ENCODE results near the gene CENPE. TPM values are rescaled to one million over a fixed set of nuclear protein-coding genes. Genes with fewer than 3 reads are reported as not detected.
A peak's percentile ranks its signal among the peaks of the same experiment; 100 is the strongest.

The CENPE gene
- total RNA-seq, 8 experiments from 2014 or later: 2.0 to 20.3 (median 2.9) TPM

DNA sequence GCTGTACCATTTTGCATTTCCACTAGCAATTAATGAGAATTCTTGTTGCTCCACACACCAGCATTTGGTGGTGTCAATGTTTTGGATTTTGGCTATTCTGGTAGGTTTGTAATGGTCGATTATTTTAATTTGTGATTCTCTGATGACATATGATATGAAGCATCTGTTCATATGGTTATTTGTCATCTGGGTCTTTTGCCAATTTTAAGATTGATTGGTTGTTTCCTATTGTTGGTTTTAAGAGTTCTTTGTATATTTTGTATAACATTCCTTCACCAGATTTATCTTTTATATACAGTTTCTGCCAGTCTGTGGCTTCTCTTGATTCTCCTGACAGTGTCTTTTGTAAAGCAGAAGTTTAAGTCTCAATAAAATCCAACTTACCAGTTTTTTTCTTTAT is 80.0 kb downstream of the CENPE start:
- in situ Hi-C loops (cut with MboI; ENCODE audit: low pct_unique_long_range_greater_than_20kb in 2 of 9, low sequenced_read_pairs in 9 of 9, unreplicated experiment in 9 of 9): no loop called here
- Histone ChIP-seq H3K27ac (no peak overlapping the region), H3K4me1 (replicated peaks in 1 of 2) (no peaks in the 10 kb centered on the region), H3K4me3 (no peak overlapping the region)
- WGBS, 10 experiments: 33 to 100% (median 83%) methylated on average over 1 of the region's 1 CpG; no CpG with 5 or more reads in 3 of the 10 experiments
- ATAC-seq (replicated peaks in 6 of 8): no peak

DNA sequence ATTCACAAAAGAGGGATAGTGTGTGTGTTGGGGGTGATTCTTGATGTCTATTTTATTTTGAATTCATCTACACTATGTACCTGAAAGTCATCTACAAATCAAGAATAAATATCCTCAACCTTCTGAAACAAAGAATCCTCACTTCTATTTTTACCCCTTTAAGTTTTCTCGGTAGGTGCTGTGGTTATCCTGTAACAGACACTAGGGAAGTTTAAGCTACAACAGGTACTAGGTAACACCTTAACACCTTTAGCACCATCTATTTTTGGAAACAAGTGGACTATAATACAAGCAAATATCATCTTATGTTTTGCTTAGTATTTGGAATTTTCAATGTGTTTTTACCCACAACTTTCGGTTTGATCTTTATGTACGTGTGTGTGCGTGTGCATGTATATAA is 86.5 kb downstream of the CENPE start:
- 72 to 100% (median 97%) methylated on average over 2 to 4 of the region's 4 CpGs for WGBS, 10 experiments
- no peak for ATAC-seq (replicated peaks in 6 of 8)

DNA sequence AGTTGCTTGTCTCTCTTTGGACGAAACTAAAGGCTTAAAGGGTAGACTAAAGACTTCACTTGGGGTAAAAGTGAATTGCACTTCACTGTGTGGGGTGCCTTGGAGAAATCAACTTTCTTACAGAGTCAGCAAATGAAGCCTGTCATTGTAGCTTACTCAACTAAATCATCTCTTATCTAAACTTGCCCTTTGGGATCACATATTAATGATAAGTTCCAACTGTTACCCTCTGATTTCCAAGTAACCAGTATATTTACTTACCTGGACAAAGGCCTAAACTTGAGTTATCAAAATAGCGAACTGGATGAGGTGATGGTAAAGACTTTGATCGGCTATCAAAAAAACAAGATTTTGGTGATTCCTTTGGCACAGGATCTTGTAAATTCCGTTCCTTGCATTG is 89.6 kb downstream of the CENPE start:
- H3K4me1 ChIP-seq (replicated peaks in 1 of 2): no peaks in the 10 kb centered on the region
- no peak overlapping the region for H3K27ac ChIP-seq
- in situ Hi-C loops (cut with MboI; ENCODE audit: low pct_unique_long_range_greater_than_20kb in 2 of 9, low sequenced_read_pairs in 9 of 9, unreplicated experiment in 9 of 9): no loop called here
- no peak overlapping the region for H3K4me3 ChIP-seq
- whole genome bisulfite sequencing, 10 experiments: 60 to 100% (median 90%) methylated on average over 1 to 4 of the region's 4 CpGs; no CpG with 5 or more reads in 1 of the 10 experiments
- ATAC-seq (replicated peaks in 6 of 8): no peak

More for the DNA sequence above, 86.5 kb downstream of the CENPE start:
- Histone ChIP-seq H3K27ac (no peak overlapping the region), H3K4me3 (no peak overlapping the region), H3K4me1 (replicated peaks in 1 of 2) (no peaks in the 10 kb centered on the region)
- in situ Hi-C loops (cut with MboI; ENCODE audit: low pct_unique_long_range_greater_than_20kb in 2 of 9, low sequenced_read_pairs in 9 of 9, unreplicated experiment in 9 of 9): no loop called here

DNA sequence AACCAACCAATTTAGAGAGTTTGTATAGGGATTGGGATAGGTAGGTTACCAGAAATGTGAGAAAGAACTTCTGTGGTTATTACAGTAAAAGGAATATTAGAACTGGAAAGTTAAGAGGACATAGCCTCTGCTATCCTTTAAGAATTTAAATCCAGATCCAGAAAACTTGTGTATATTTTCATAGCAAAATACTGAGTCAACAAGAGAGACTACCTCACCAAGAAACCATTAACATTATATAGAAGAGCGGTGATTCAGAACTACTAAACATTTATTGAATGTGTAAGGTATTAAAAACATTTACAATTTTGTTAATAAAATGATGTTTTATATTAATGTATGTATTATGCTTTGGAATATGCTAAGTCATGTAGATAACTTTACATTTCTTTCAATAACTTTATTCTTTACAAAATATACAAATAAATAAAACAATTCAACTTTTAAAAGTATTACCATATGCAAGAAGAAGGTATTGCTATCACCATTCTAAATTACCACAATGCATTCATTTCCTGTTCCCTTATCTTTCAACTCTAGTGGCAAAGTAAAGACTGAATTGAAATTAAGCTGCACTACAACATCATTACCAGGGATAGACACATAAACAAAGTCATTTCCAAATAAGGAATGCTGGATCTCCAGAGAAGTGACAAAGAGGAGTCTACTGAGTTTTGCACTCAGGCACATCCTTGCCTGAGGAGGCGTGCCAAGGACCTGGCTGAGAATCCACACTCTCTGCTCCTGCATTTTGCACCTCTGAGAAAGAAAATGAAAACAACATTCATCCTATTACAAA is 92.4 kb downstream of the CENPE start:
- in situ Hi-C loops (cut with MboI; ENCODE audit: low pct_unique_long_range_greater_than_20kb in 2 of 9, low sequenced_read_pairs in 9 of 9, unreplicated experiment in 9 of 9): no loop called here
- no peaks in the 10 kb centered on the region for H3K4me1 ChIP-seq (replicated peaks in 1 of 2)
- no peak overlapping the region for H3K27ac ChIP-seq
- ATAC-seq (replicated peaks in 6 of 8): peak in 2 of 8 experiments; percentile 22 to 34
- H3K4me3 ChIP-seq: no peak overlapping the region
- 53 to 100% (median 89%) methylated on average over 1 to 2 of the region's 2 CpGs; no CpG with 5 or more reads in 1 of the 10 experiments for WGBS, 10 experiments

DNA sequence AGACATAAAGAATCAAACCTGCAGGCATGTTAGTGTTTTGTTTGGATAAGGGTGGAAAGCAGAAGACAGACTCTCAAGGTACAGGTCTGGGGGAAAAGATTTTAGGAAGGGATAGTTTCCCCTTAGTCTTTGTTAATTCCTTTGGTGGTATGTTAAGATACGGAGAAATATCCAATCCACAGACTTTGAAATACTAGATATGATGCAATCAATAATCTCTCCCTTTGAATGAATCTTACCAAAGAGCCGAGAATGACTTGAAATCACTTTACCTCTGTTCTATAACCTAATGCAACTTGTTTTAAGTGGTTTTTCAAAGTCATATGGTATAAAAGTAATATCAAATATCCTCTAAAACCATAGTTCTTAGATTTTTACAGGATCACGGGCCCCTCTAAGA is 93.3 kb downstream of the CENPE start:
- Histone ChIP-seq H3K4me1 (replicated peaks in 1 of 2) (no peaks in the 10 kb centered on the region), H3K4me3 (no peak overlapping the region), H3K27ac (no peak overlapping the region)
- ATAC-seq (replicated peaks in 6 of 8): no peak
- 93 to 100% (median 96%) methylated on average over 1 to 3 of the region's 3 CpGs for WGBS, 10 experiments
- in situ Hi-C loops (cut with MboI; ENCODE audit: low pct_unique_long_range_greater_than_20kb in 2 of 9, low sequenced_read_pairs in 9 of 9, unreplicated experiment in 9 of 9): no loop called here

DNA sequence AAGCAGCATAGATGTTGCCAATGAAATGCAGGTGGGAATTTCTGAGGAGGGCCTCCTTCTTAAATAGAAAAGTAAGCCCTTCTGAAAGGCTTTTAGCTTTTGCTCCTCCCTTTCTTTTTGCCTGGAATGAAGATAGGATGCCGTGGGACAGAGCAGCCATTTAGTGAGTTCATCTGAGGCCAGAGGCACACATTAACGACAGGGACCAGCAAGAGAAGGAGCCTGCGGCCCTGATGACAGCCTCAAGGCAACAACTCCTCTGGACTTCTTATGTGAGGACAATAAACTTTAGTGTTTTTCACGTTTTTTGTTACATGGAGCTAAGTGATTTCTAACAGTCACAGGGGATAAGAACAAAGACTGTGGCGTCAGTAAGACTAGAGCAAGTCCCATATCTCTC is 97.5 kb downstream of the CENPE start:
- no peak for ATAC-seq (replicated peaks in 6 of 8)
- in situ Hi-C loops (cut with MboI; ENCODE audit: low pct_unique_long_range_greater_than_20kb in 2 of 9, low sequenced_read_pairs in 9 of 9, unreplicated experiment in 9 of 9): no loop called here
- Histone ChIP-seq H3K4me1 (replicated peaks in 1 of 2) (peaks cover 0 to 4% of the 10 kb centered on the region in 2 donors), H3K27ac (no peak overlapping the region), H3K4me3 (no peak overlapping the region)
- WGBS, 10 experiments: 29 to 75% (median 47%) methylated on average over 2 to 4 of the region's 5 CpGs

DNA sequence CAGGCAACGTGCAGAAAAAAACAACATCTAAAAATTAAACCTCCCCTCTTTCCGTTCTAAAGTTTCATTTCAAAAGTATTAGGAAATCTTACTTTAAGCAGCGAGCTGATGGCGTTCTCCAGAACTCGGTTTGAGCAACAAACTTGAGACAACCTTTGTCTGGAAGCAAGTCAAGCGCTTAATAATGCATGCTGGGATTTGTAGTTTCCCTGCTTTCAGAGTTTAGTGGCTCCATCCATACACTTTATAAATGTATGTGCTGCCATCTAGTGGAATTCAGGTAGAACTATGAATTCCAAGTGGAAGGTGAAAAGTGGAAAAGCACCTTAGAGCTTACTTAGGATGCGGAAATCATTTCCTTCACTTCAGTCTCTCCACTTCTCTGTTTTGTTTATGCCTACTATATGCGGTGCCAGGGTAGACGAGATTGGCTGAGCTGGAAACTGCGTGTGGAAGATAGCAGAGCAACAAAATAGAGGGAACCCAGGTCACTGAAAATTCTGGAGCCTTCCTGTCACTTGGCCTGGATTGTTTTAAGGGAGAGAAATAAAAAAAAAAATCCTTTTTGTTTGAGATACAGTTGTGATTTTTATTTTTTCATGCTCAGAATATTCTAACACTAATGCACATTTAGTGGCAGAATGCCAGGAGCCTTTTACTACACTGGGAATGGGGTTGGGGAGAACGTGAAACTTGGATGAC is 98.3 kb downstream of the CENPE start, which contains the start of gene BDH2:
BDH2 (minus strand) TSS at position 144 of the 702 bp plus-strand sequence. CDS start 3,580 bp downstream, outside the sequence.
- in situ Hi-C loops (cut with MboI; ENCODE audit: low pct_unique_long_range_greater_than_20kb in 2 of 9, low sequenced_read_pairs in 9 of 9, unreplicated experiment in 9 of 9): loop anchor here in 2 of 9 experiments (25.0 kb wide), 2 partner anchors 488 to 663 kb away; no protein-coding TSS in a partner anchor
- peak; percentile 90 to 96 (median 93) for ATAC-seq (replicated peaks in 6 of 8)
- no peak within 1 kb of the TSS for H3K27ac ChIP-seq
- H3K4me1 ChIP-seq (replicated peaks in 1 of 2): peaks cover 0 to 4% of the 10 kb centered on the region in 2 donors
- WGBS, 10 experiments: 4 to 40% (median 11%) methylated on average over 2 to 10 of the region's 11 CpGs
- peak within 1 kb of the TSS; percentile 31 to 40 (median 35) for H3K4me3 ChIP-seq

DNA sequence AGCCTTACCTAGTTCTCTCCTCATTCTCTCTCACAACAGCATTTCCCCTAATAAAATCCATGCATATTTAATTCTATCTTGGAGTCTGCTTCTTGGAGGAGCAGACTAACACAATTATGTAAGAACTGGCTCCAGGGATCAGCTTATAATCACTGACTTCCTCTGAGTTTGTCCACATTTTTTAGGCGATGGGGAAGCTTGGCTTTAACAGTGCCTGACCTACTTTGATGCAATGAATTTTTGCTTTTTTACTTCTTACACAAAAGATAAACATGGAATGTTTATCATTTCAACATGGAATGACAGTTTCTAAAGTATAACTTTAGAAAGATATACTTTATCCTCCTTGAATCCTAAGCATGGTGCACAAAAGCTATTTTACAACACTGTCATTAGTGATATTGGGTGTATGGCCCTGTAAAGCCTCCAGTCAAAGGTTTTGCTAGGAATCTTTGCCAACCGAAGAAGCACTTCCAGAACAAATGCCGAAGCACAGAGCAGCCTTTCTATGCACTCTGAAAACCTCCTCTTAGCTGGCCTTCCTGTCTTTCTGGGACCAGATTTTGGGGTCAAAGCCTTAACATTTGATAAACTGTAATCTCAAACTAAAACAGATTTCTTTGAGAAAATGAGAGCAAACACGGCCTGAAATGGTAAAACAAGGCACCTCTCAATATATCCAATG is 99.2 kb downstream of the CENPE start:
- peaks cover 0 to 4% of the 10 kb centered on the region in 2 donors for H3K4me1 ChIP-seq (replicated peaks in 1 of 2)
- 0 to 83% (median 39%) methylated on average over 1 to 4 of the region's 4 CpGs for WGBS, 10 experiments
- peak overlapping the region; percentile 31 to 40 (median 35) for H3K4me3 ChIP-seq
- peak in 3 of 8 experiments; percentile 8 to 17 (median 12) for ATAC-seq (replicated peaks in 6 of 8)
- in situ Hi-C loops (cut with MboI; ENCODE audit: low pct_unique_long_range_greater_than_20kb in 2 of 9, low sequenced_read_pairs in 9 of 9, unreplicated experiment in 9 of 9): loop anchor here in 2 of 9 experiments (25.0 kb wide), 2 partner anchors 487 to 662 kb away; no protein-coding TSS in a partner anchor
- no peak overlapping the region for H3K27ac ChIP-seq

GRCh38 chr4:103098341-103098740 is 99.8 kb downstream of the CENPE start:
- ATAC-seq (replicated peaks in 6 of 8): peak in 4 of 8 experiments; percentile 9 to 32 (median 14)
- WGBS, 10 experiments: 4 to 94% (median 72%) methylated on average over 3 to 10 of the region's 10 CpGs; no CpG with 5 or more reads in 1 of the 10 experiments
- in situ Hi-C loops (cut with MboI; ENCODE audit: low pct_unique_long_range_greater_than_20kb in 2 of 9, low sequenced_read_pairs in 9 of 9, unreplicated experiment in 9 of 9): loop anchor here in 2 of 9 experiments (25.0 kb wide), 2 partner anchors 486 to 661 kb away; no protein-coding TSS in a partner anchor
- H3K4me1 ChIP-seq (replicated peaks in 1 of 2): peaks cover 0 to 4% of the 10 kb centered on the region in 2 donors
- no peak overlapping the region for H3K27ac ChIP-seq
- no peak overlapping the region for H3K4me3 ChIP-seq

DNA sequence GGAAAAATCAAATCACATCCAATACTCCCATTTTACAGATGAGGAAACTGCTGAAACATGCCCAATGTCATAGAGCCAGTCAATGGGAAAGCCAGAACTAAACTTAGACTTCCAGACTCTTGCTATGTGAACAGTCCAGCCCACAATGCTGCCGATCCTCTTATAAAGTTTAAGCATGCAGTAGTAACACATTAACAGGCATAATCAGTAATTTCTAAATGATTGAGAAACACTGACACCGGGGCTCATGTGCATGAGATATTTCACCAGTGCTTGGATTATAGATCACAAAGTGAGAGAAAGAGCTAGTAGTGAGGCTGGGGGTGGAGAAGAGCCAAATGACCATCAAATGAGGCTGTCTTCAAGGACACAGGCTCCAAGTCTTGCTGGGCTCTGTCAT is 101.0 kb downstream of the CENPE start:
- ATAC-seq (replicated peaks in 6 of 8): no peak
- no peak overlapping the region for H3K4me3 ChIP-seq
- in situ Hi-C loops (cut with MboI; ENCODE audit: low pct_unique_long_range_greater_than_20kb in 2 of 9, low sequenced_read_pairs in 9 of 9, unreplicated experiment in 9 of 9): loop anchor here in 2 of 9 experiments (25.0 kb wide), 2 partner anchors 485 to 660 kb away; no protein-coding TSS in a partner anchor
- H3K4me1 ChIP-seq (replicated peaks in 1 of 2): peaks cover 0 to 4% of the 10 kb centered on the region in 2 donors
- H3K27ac ChIP-seq: no peak overlapping the region
- 40 to 100% (median 88%) methylated on average over 1 to 2 of the region's 2 CpGs; no CpG with 5 or more reads in 1 of the 10 experiments for WGBS, 10 experiments

DNA sequence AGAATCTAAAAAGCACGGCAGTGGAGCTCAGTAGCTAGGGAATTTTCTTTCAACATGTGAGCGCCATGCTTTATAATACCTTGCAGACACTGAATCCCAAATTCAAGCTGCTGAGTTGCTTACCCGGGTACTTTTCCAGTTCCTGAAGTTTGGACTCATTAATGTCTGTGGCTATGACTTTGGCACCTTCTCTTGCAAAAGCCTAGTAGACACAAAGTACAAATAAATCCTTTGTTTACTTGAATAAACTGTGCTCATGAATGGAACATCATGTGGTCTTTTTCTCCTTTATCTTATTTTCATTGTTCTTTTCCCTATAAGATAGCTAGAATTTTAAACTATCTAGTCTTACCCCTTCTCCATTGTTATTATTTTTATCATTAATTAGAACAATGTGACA is 103.1 kb downstream of the CENPE start:
- 20 to 100% (median 86%) methylated on average over 1 to 3 of the region's 3 CpGs for WGBS, 10 experiments
- ATAC-seq (replicated peaks in 6 of 8): no peak

GRCh38 chr4:103092245-103092644 is 105.9 kb downstream of the CENPE start:
- Histone ChIP-seq H3K4me3 (no peak overlapping the region), H3K4me1 (replicated peaks in 1 of 2) (no peaks in the 10 kb centered on the region), H3K27ac (no peak overlapping the region)
- no peak for ATAC-seq (replicated peaks in 6 of 8)
- in situ Hi-C loops (cut with MboI; ENCODE audit: low pct_unique_long_range_greater_than_20kb in 2 of 9, low sequenced_read_pairs in 9 of 9, unreplicated experiment in 9 of 9): loop anchor here in 2 of 9 experiments (25.0 kb wide), 2 partner anchors 480 to 655 kb away; no protein-coding TSS in a partner anchor

More for the DNA sequence above, 103.1 kb downstream of the CENPE start:
- Histone ChIP-seq H3K27ac (no peak overlapping the region), H3K4me3 (no peak overlapping the region), H3K4me1 (replicated peaks in 1 of 2) (peaks cover 0 to 4% of the 10 kb centered on the region in 2 donors)
- in situ Hi-C loops (cut with MboI; ENCODE audit: low pct_unique_long_range_greater_than_20kb in 2 of 9, low sequenced_read_pairs in 9 of 9, unreplicated experiment in 9 of 9): loop anchor here in 2 of 9 experiments (25.0 kb wide), 2 partner anchors 483 to 658 kb away; no protein-coding TSS in a partner anchor
